HepG2 (cell line): ENCODE results near the gene TREX2. TPM values are rescaled to one million over a fixed set of nuclear protein-coding genes. Genes with fewer than 3 reads are reported as not detected.

ENCODE experiments used
- ATAC-seq: fragments of 200-7000 bp; cut with Tn5 transposase; 3 replicates; pipeline ENCODE4 v1.9.1; 2020; ENCODE audit warnings: mild to moderate bottlenecking, moderate library complexity
- BruUV-seq: library from RNA; stranded (reverse); fragments of 400-500 nt; replicated peaks from 2 replicates; lab custom pipeline; 2021; lab: Mats Ljungman, UMichigan
- CTCF ChIA-PET: fragments of 300-600 bp; formaldehyde crosslinking; extraction: SDS; loops from one replicate; lab custom pipeline; 2021; ENCODE audit warnings: low total read pairs, inconsistent platforms, low intra/inter-chr PET ratio; lab: Yijun Ruan, JAX
- POLR2A ChIA-PET: fragments of 350-600 bp; sonication (Branson Sonifier 250); formaldehyde crosslinking; loops from one replicate; lab custom pipeline; 2020; ENCODE audit warnings: antibody characterized with exemption, inconsistent platforms; lab: Yijun Ruan, JAX
- DNase-seq: peaks from one replicate; pipeline ENCODE4 v3.0.0-alpha.2; 2015; ENCODE audit warnings: low spot score
- FAIRE-seq: peaks from 3 replicates; lab custom pipeline; 2011; peaks lifted over from hg19 to GRCh38; lab: Jason Lieb, UNC
- H2AFZ ChIP-seq: one replicate; pipeline ENCODE4 v1.6.1; 2011; ENCODE audit warnings: low read length, inconsistent platforms
- H3K27ac ChIP-seq: fragments of 300-600 bp; 3 replicates; pipeline ENCODE4 v1.8.0; 2011; ENCODE audit warnings: mixed run types, mild to moderate bottlenecking, mixed read lengths, low read length, inconsistent platforms; ENCODE audit not compliant: insufficient read depth; ENCODE audit errors: extremely low read length
- H3K27me3 ChIP-seq, 2 experiments: fragments of 200-600 bp in 1 of 2; 2 replicates in 1 of 2; 3 replicates in 1 of 2; pipeline versions ENCODE4 v1.6.0 to v1.8.0; 2011; ENCODE audit warnings: low read length in 2 of 2, mild to moderate bottlenecking in 2 of 2, moderate library complexity in 2 of 2, inconsistent platforms in 1 of 2; ENCODE audit not compliant: insufficient read depth in 2 of 2, control insufficient read depth in 1 of 2
- H3K36me3 ChIP-seq, 2 experiments: fragments of 200-600 bp in 1 of 2; replicated peaks in 1 of 2; 2 replicates in 1 of 2; 3 replicates in 1 of 2; pipeline versions ENCODE4 v1.5.1 to v1.8.0; 2011; ENCODE audit warnings: low read length in 2 of 2, inconsistent platforms in 1 of 2; ENCODE audit not compliant: insufficient read depth in 2 of 2, control insufficient read depth in 1 of 2
- H3K4me1 ChIP-seq: 2 replicates; pipeline ENCODE4 v1.5.1; 2012; ENCODE audit warnings: low read length, inconsistent platforms; ENCODE audit not compliant: insufficient read depth
- H3K4me2 ChIP-seq: 2 replicates; pipeline ENCODE4 v1.6.0; 2011; ENCODE audit warnings: low read depth, low read length, inconsistent platforms
- H3K4me3 ChIP-seq, 3 experiments: fragments of 200-600 bp in 1 of 3; sonication (generic), shearing (Covaris generic) in 1 of 3; replicated peaks in 1 of 3; 2 replicates each; pipeline ENCODE4 v1.5.1; 2011 to 2016; ENCODE audit warnings: low read length in 3 of 3, inconsistent platforms in 2 of 3, low read depth in 2 of 3, mild to moderate bottlenecking in 2 of 3, control low read depth in 1 of 3, mixed read lengths in 1 of 3; ENCODE audit not compliant: insufficient read depth in 1 of 3
- H3K79me2 ChIP-seq: one replicate; pipeline ENCODE4 v1.6.1; 2011; ENCODE audit warnings: low read length, inconsistent platforms; ENCODE audit not compliant: insufficient read depth
- H3K9ac ChIP-seq: 2 replicates; pipeline ENCODE4 v1.6.0; 2011; ENCODE audit warnings: mild to moderate bottlenecking, low read depth, low read length, inconsistent platforms; ENCODE audit not compliant: insufficient read depth
- H3K9me3 ChIP-seq: 2 replicates; pipeline ENCODE4 v1.5.1; 2012; ENCODE audit warnings: mild to moderate bottlenecking, low read length
- H4K20me1 ChIP-seq: 2 replicates; pipeline ENCODE4 v1.6.0; 2011; ENCODE audit warnings: inconsistent platforms, mild to moderate bottlenecking, low read length, moderate library complexity; ENCODE audit not compliant: insufficient read depth
- ZNF674 ChIP-seq: sonication (generic); formaldehyde crosslinking; IDR thresholded peaks from 2 replicates; pipeline ENCODE4 v1.5.0; 2020; ENCODE audit warnings: low read depth, mild to moderate bottlenecking, missing genetic modification reagents
- WGBS: methylation state at CpG from one replicate; pipeline ENCODE4 v1.1.6; 2017; ENCODE audit warnings: low lambda C conversion rate; 5-methylcytosine and 5-hydroxymethylcytosine counted together
- in situ Hi-C: cut with HindIII; loops from 2 replicates; pipeline ENCODE4 v1.10.0; 2017; ENCODE audit warnings: low pct_unique_long_range_greater_than_20kb; ENCODE audit not compliant: extremely low pct_ligation_motif_present
- intact Hi-C: fragments of 100-400 bp; cut with micrococcal nuclease; formaldehyde crosslinking; loops from one replicate; pipeline ENCODE4 v1.10.0; 2022; ENCODE audit not compliant: unreplicated experiment
- polyA plus RNA-seq, 8 experiments: library from polyadenylated mRNA; depleted of rRNA in 3 of 8; stranded (reverse) in 7 of 8; unstranded in 1 of 8; fragments of >200 nt; fragmentation: Illumina TruSeq in 4 of 8; extraction: Trizol in 4 of 8; gene quantifications; 2 replicates each; pipeline versions ENCODE4 v1.2.1 to v1.2.3, GENCODE V29; 2011 to 2016; ENCODE audit warnings: low read depth in 4 of 8, missing spikeins in 1 of 8, mixed read lengths in 1 of 8; ENCODE audit not compliant: insufficient read depth in 1 of 8
- total RNA-seq, 5 experiments: library from RNA; depleted of rRNA; stranded (reverse); fragments of >200 nt; fragmentation: Illumina TruSeq; extraction: Trizol; gene quantifications; 2 replicates each; pipeline ENCODE4 v1.2.3, GENCODE V29; 2016; ENCODE audit warnings: low read depth in 1 of 5
- TF ChIP-seq, protein P1 (sequence below): sonication (generic); formaldehyde crosslinking; IDR thresholded peaks from 2 replicates; pipeline ENCODE4 v1.4.0; 2020; ENCODE audit warnings: missing genetic modification reagents, borderline replicate concordance

Gene TREX2
- total and polyA plus RNA-seq, 2 of the 13 experiments (the other 11 are each of a cell fraction or from before 2014, with no cell fraction given) = 0.13 to 0.18 TPM

DNA sequence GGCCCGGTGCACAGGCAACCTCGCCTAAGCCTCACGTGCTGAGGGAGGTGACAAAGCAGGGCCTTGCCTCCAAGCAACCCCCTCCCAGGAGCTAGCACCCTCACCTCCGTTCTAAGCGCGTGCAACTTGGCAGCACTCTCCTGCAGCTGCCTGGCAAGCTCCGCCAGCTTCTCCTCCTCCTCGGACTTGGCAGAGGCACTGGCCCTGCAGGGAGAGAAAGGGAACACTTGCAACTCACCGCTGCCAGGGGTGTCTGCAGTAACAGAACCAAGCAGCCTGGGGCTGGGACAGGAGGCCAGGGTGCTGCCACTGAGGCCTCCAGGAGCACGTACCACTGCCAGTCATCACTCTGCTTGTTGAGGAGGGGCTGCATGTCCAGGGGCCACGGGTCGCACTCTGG, 10.3 kb upstream of the TREX2 start (continued):
- TF ChIP-seq, protein P1, sequence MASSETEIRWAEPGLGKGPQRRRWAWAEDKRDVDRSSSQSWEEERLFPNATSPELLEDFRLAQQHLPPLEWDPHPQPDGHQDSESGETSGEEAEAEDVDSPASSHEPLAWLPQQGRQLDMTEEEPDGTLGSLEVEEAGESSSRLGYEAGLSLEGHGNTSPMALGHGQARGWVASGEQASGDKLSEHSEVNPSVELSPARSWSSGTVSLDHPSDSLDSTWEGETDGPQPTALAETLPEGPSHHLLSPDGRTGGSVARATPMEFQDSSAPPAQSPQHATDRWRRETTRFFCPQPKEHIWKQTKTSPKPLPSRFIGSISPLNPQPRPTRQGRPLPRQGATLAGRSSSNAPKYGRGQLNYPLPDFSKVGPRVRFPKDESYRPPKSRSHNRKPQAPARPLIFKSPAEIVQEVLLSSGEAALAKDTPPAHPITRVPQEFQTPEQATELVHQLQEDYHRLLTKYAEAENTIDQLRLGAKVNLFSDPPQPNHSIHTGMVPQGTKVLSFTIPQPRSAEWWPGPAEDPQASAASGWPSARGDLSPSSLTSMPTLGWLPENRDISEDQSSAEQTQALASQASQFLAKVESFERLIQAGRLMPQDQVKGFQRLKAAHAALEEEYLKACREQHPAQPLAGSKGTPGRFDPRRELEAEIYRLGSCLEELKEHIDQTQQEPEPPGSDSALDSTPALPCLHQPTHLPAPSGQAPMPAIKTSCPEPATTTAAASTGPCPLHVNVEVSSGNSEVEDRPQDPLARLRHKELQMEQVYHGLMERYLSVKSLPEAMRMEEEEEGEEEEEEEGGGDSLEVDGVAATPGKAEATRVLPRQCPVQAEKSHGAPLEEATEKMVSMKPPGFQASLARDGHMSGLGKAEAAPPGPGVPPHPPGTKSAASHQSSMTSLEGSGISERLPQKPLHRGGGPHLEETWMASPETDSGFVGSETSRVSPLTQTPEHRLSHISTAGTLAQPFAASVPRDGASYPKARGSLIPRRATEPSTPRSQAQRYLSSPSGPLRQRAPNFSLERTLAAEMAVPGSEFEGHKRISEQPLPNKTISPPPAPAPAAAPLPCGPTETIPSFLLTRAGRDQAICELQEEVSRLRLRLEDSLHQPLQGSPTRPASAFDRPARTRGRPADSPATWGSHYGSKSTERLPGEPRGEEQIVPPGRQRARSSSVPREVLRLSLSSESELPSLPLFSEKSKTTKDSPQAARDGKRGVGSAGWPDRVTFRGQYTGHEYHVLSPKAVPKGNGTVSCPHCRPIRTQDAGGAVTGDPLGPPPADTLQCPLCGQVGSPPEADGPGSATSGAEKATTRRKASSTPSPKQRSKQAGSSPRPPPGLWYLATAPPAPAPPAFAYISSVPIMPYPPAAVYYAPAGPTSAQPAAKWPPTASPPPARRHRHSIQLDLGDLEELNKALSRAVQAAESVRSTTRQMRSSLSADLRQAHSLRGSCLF (CRISPR knock-in tag) = no peak

DNA sequence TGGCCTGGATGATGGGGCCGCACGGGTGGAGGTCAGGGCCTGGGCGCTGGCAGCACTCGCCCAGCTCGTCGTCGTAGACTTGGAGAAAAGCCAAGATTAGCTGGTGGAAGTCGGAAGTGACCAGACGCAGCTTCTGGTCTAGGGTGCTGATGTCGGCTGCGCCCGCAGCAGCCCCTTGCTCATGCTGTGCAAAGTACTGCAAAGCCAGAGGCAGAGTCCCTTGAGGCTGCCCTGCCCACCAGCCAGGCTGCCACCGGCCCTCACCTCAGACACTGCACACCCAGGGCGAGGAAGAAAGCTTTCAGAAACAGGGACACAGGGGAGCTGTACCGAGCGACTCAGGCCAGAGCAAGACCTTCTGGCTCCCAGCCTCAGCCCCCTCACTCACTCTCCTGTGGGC, 9.7 kb upstream of the TREX2 start:
- in situ Hi-C loops = loop anchor here (10.0 kb wide), 1 partner anchor 49 kb away; no protein-coding TSS in a partner anchor
- no peak overlapping the region for H2AFZ ChIP-seq
- no peak overlapping the region for H3K4me3 ChIP-seq
- intact Hi-C loops = no loop called here
- no TSS peak for BruUV-seq
- no peak for DNase-seq
- no peak overlapping the region for H3K4me2 ChIP-seq
- POLR2A ChIA-PET = no interaction called here
- no peak overlapping the region for H3K27ac ChIP-seq
- 100% methylated on average over 3 of the region's 16 CpGs for WGBS
- CTCF ChIA-PET = no interaction called here
- H3K36me3 ChIP-seq = peaks cover 0 to under 1% of the 10 kb centered on the region in 2 experiments; a peak in 1 of 5 replicates
- H4K20me1 ChIP-seq = no peaks in the 10 kb centered on the region
- no peaks in the 10 kb centered on the region for H3K27me3 ChIP-seq
- no peaks in the 10 kb centered on the region for H3K79me2 ChIP-seq
- no peak for ATAC-seq
- no peaks in the 10 kb centered on the region for H3K9me3 ChIP-seq
- no peak for TF ChIP-seq ZNF674
- no peak for FAIRE-seq
- H3K9ac ChIP-seq = no peak overlapping the region
- no peaks in the 10 kb centered on the region for H3K4me1 ChIP-seq
